IPS DF 6.9 (cell line): ENCODE data around the gene PKHD1.

Source experiments
- DNase-seq: peaks from one replicate; pipeline ENCODE4 v3.0.0-alpha.2; 2013; ENCODE audit warnings: low read depth, low spot score
- H3K27ac ChIP-seq: one replicate; pipeline ENCODE4 v1.5.1; 2013; ENCODE audit warnings: low read length, control low read depth
- H3K27me3 ChIP-seq: 2 replicates; pipeline ENCODE4 v1.6.1; 2013; ENCODE audit warnings: mild to moderate bottlenecking, low read length; ENCODE audit not compliant: control insufficient read depth, insufficient read depth
- H3K36me3 ChIP-seq: 2 replicates; pipeline ENCODE4 v1.6.1; 2013; ENCODE audit warnings: low read length; ENCODE audit not compliant: control insufficient read depth, insufficient read depth
- H3K4me1 ChIP-seq: 2 replicates; pipeline ENCODE4 v1.6.1; 2013; ENCODE audit warnings: low read length; ENCODE audit not compliant: control insufficient read depth, insufficient read depth
- H3K4me3 ChIP-seq: 2 replicates; pipeline ENCODE4 v1.5.1; 2013; ENCODE audit warnings: mild to moderate bottlenecking, low read length
- H3K9me3 ChIP-seq: 2 replicates; pipeline ENCODE4 v1.6.1; 2013; ENCODE audit warnings: low read length, inconsistent platforms; ENCODE audit not compliant: control insufficient read depth, insufficient read depth
- WGBS: extraction: QIAGEN DNeasy Blood & Tissue Kit; methylation state at CpG from one replicate; pipeline ENCODE4 v1.1.7; 2013; ENCODE audit warnings: mixed read lengths, missing lambda C conversion rate; ENCODE audit not compliant: insufficient read length, insufficient coverage; 5-methylcytosine and 5-hydroxymethylcytosine counted together

Gene PKHD1

GRCh38 chr6:52046456-52046855, 41.0 kb downstream of the PKHD1 start:
- Histone ChIP-seq H3K4me1 (no peaks in the 10 kb centered on the region), H3K27ac (no peak overlapping the region), H3K36me3 (no peaks in the 10 kb centered on the region), H3K27me3 (no peaks in the 10 kb centered on the region), H3K4me3 (no peak overlapping the region), H3K9me3 (no peaks in the 10 kb centered on the region)
- no CpG with 5 or more reads among the region's 1 CpG for WGBS
- DNase-seq, result no peak

- no peak for DNase-seq
- H3K4me3 ChIP-seq, result no peak overlapping the region
- whole genome bisulfite sequencing, result no CpG with 5 or more reads among the region's 1 CpG
These were observed 41.9 kb downstream of the PKHD1 start for GRCh38 chr6:52045481-52045880.

GRCh38 chr6:52045033-52045432, 42.4 kb downstream of the PKHD1 start:
- WGBS, result no CpG with 5 or more reads among the region's 5 CpGs
- no peaks in the 10 kb centered on the region for H3K27me3 ChIP-seq
- H3K27ac ChIP-seq, result no peak overlapping the region
- no peaks in the 10 kb centered on the region for H3K36me3 ChIP-seq
- no peaks in the 10 kb centered on the region for H3K9me3 ChIP-seq
- no peaks in the 10 kb centered on the region for H3K4me1 ChIP-seq
- no peak overlapping the region for H3K4me3 ChIP-seq
- no peak for DNase-seq

More at GRCh38 chr6:52045481-52045880, 41.9 kb downstream of the PKHD1 start:
- Histone ChIP-seq H3K9me3 (no peaks in the 10 kb centered on the region), H3K4me1 (no peaks in the 10 kb centered on the region), H3K27me3 (no peaks in the 10 kb centered on the region), H3K36me3 (no peaks in the 10 kb centered on the region), H3K27ac (no peak overlapping the region)

- Histone ChIP-seq H3K27me3 (no peaks in the 10 kb centered on the region), H3K9me3 (no peaks in the 10 kb centered on the region), H3K36me3 (no peaks in the 10 kb centered on the region), H3K27ac (no peak overlapping the region), H3K4me3 (no peak overlapping the region), H3K4me1 (no peaks in the 10 kb centered on the region)
- DNase-seq, result no peak
- WGBS, result no CpG with 5 or more reads among the region's 2 CpGs
These were observed 45.1 kb downstream of the PKHD1 start for GRCh38 chr6:52042141-52042885.

GRCh38 chr6:52041134-52041533, 46.3 kb downstream of the PKHD1 start:
- Histone ChIP-seq H3K4me1 (no peaks in the 10 kb centered on the region), H3K36me3 (no peaks in the 10 kb centered on the region), H3K27ac (no peak overlapping the region), H3K27me3 (no peaks in the 10 kb centered on the region), H3K9me3 (no peaks in the 10 kb centered on the region), H3K4me3 (no peak overlapping the region)
- DNase-seq, result no peak

GRCh38 chr6:52027699-52028098, 59.7 kb downstream of the PKHD1 start:
- Histone ChIP-seq H3K9me3 (no peaks in the 10 kb centered on the region), H3K4me3 (no peak overlapping the region), H3K27me3 (no peaks in the 10 kb centered on the region), H3K27ac (no peak overlapping the region), H3K36me3 (no peaks in the 10 kb centered on the region), H3K4me1 (no peaks in the 10 kb centered on the region)
- DNase-seq, result no peak
- WGBS, result no CpG with 5 or more reads among the region's 2 CpGs

GRCh38 chr6:52024451-52025068, 62.9 kb downstream of the PKHD1 start:
- Histone ChIP-seq H3K36me3 (no peaks in the 10 kb centered on the region), H3K9me3 (no peaks in the 10 kb centered on the region), H3K27me3 (no peaks in the 10 kb centered on the region), H3K27ac (no peak overlapping the region), H3K4me3 (no peak overlapping the region), H3K4me1 (no peaks in the 10 kb centered on the region)
- WGBS, result no CpG with 5 or more reads among the region's 12 CpGs
- no peak for DNase-seq

- H3K36me3 ChIP-seq, result no peaks in the 10 kb centered on the region
- no peak overlapping the region for H3K27ac ChIP-seq
- H3K4me1 ChIP-seq, result 0 out of 2 replicates have a peak, but pooled peaks cover 1% of the 10 kb centered on the region
- no peak overlapping the region for H3K4me3 ChIP-seq
- H3K9me3 ChIP-seq, result no peaks in the 10 kb centered on the region
- no peak for DNase-seq
- WGBS, result 100% methylated on average over 1 of the region's 3 CpGs
- H3K27me3 ChIP-seq, result no peaks in the 10 kb centered on the region
These were observed 64.7 kb downstream of the PKHD1 start for GRCh38 chr6:52022675-52023074.

- no peak for DNase-seq
- H3K36me3 ChIP-seq, result no peaks in the 10 kb centered on the region
- 0 out of 2 replicates have a peak, but pooled peaks cover 2% of the 10 kb centered on the region for H3K4me1 ChIP-seq
- no peak overlapping the region for H3K27ac ChIP-seq
- no peaks in the 10 kb centered on the region for H3K9me3 ChIP-seq
- H3K27me3 ChIP-seq, result no peaks in the 10 kb centered on the region
- no CpG with 5 or more reads among the region's 2 CpGs for WGBS
- no peak overlapping the region for H3K4me3 ChIP-seq
These were observed 66.4 kb downstream of the PKHD1 start for GRCh38 chr6:52020945-52021570.

- Histone ChIP-seq H3K9me3 (no peaks in the 10 kb centered on the region), H3K36me3 (no peaks in the 10 kb centered on the region), H3K27me3 (no peaks in the 10 kb centered on the region), H3K27ac (no peak overlapping the region), H3K4me3 (no peak overlapping the region), H3K4me1 (0 out of 2 replicates have a peak, but pooled peaks cover 2% of the 10 kb centered on the region)
- WGBS, result no CpG with 5 or more reads among the region's 5 CpGs
- no peak for DNase-seq
These were observed 67.5 kb downstream of the PKHD1 start for GRCh38 chr6:52019881-52020280.
